ENCODE data around the gene RNASE9. TPM values are rescaled to one million over a fixed set of nuclear protein-coding genes. Genes with fewer than 3 reads are reported as not detected.
A peak's percentile ranks its signal among the peaks of the same experiment; 100 is the strongest.

The RNASE9 gene
- total and polyA plus RNA-seq, 2 experiments from 2014 or later = 0.24 TPM; not detected in 1

GRCh38 chr14:20578784-20579502 is 18.1 kb upstream of the RNASE9 start (continued):
- TF ChIP-seq ZNF462 (CRISPR knock-in tag; IDR thresholded peaks at IDR 0.05) = no peak
- no peak for TF ChIP-seq CREB1 (CRISPR knock-in tag; IDR thresholded peaks at IDR 0.05; ENCODE audit: low read depth)
- no peak for TF ChIP-seq EZH2phosphoT487 (IDR thresholded peaks at IDR 0.05; ENCODE audit: unreplicated experiment)
- no peak for TF ChIP-seq ZNF331 (CRISPR knock-in tag; IDR thresholded peaks at IDR 0.05; ENCODE audit: low read depth)
- TF ChIP-seq ETS1 (IDR thresholded peaks at IDR 0.05) = no peak
- TF ChIP-seq ZNF114 (CRISPR knock-in tag; IDR thresholded peaks at IDR 0.05) = no peak
- no peak for TF ChIP-seq STAT1 (IDR thresholded peaks at IDR 0.05; ENCODE audit: unreplicated experiment)
- TF ChIP-seq JUNB (IDR thresholded peaks at IDR 0.05; ENCODE audit: unreplicated experiment) = no peak

- H3F3A ChIP-seq (replicated peaks; ENCODE audit: low read depth) = no peaks in the 10 kb centered on the region
- Mint-ChIP-seq H3K27me3 (ENCODE audit: insufficient read depth, low read depth, poor library complexity) (peaks cover 1% of the 10 kb centered on the region), H3K27ac (peak overlapping the region; percentile 95), H3K4me3 (peak overlapping the region; percentile 2; the same call in 1 of the 3 replicates), H3K4me1 (peaks cover 46% of the 10 kb centered on the region), H3K9me3 (no peaks in the 10 kb centered on the region), H3K36me3 (ENCODE audit: low read depth) (no peaks in the 10 kb centered on the region)
- no peak overlapping the region for H3K4me3 ChIP-seq
- no peaks in the 10 kb centered on the region; the same call in 1 of the 2 replicates for H3K9me2 ChIP-seq (ENCODE audit: insufficient read depth)
- DNase-seq (ENCODE audit: low spot score) (peak; percentile 90), ATAC-seq (peak; percentile 96)
- H3K36me3 ChIP-seq (ENCODE audit: insufficient read depth) = no peaks in the 10 kb centered on the region
- no peaks in the 10 kb centered on the region for H4K20me1 ChIP-seq (replicated peaks; ENCODE audit: insufficient read depth)
- H2AFZ ChIP-seq = no peak overlapping the region
- peaks cover 48% of the 10 kb centered on the region for H3K4me1 ChIP-seq (ENCODE audit: insufficient read depth)
- H3K79me2 ChIP-seq (replicated peaks; ENCODE audit: insufficient read depth) = no peaks in the 10 kb centered on the region
- no peaks in the 10 kb centered on the region for H3K27me3 ChIP-seq (ENCODE audit: insufficient read depth)
- peak overlapping the region; percentile 77 for H3K27ac ChIP-seq (ENCODE audit: low read depth)
- H3K4me2 ChIP-seq = peak overlapping the region; percentile 4; the same call in 1 of the 2 replicates
- TF ChIP-seq ZNF462 (CRISPR knock-in tag; IDR thresholded peaks at IDR 0.05) (peak; percentile 83), ZNF114 (CRISPR knock-in tag; IDR thresholded peaks at IDR 0.05) (0 out of 2 replicates have a peak, but pooled peaks have one; percentile 9)
These were observed 17.5 kb upstream of the RNASE9 start for GRCh38 chr14:20578325-20578724.

Measured in GM23338 (cell line).